Measurements from ENCODE around the gene MXI1.

Gene MXI1

GRCh38 chr10:110207011-110207804 lies at the start of gene MXI1:
Gene MXI1 (plus strand): TSS chr10:110207605. CDS start chr10:110207809, 204 bp downstream.
- DNase-seq, result no peak

GRCh38 chr10:110158051-110159005 lies 49.1 kb upstream of the MXI1 start:
- no peak for DNase-seq

- no peak for DNase-seq
These were observed 47.3 kb upstream of the MXI1 start for GRCh38 chr10:110160081-110160480.

GRCh38 chr10:110160522-110160921 lies 46.9 kb upstream of the MXI1 start:
- no peak for DNase-seq

GRCh38 chr10:110162741-110163145 lies 44.7 kb upstream of the MXI1 start:
- DNase-seq, result no peak

- no peak for DNase-seq
These were observed 44.1 kb upstream of the MXI1 start for GRCh38 chr10:110163192-110163773.

GRCh38 chr10:110163841-110164240 lies 43.6 kb upstream of the MXI1 start:
- DNase-seq, result no peak

GRCh38 chr10:110165239-110165638 lies 42.2 kb upstream of the MXI1 start:
- DNase-seq, result no peak

GRCh38 chr10:110167149-110167548 lies 40.3 kb upstream of the MXI1 start:
- DNase-seq, result no peak

GRCh38 chr10:110168601-110169481 lies 38.6 kb upstream of the MXI1 start:
- DNase-seq, result no peak

- no peak for DNase-seq
These were observed 37.8 kb upstream of the MXI1 start for GRCh38 chr10:110169586-110169985.

GRCh38 chr10:110170142-110170971 lies 37.0 kb upstream of the MXI1 start:
- DNase-seq, result no peak

GRCh38 chr10:110171032-110171431 lies 36.4 kb upstream of the MXI1 start:
- no peak for DNase-seq

- DNase-seq, result no peak
These were observed 35.2 kb upstream of the MXI1 start for GRCh38 chr10:110172155-110172554.

- no peak for DNase-seq
These were observed 33.2 kb upstream of the MXI1 start for GRCh38 chr10:110174201-110174600.

GRCh38 chr10:110174816-110175215 lies 32.6 kb upstream of the MXI1 start:
- DNase-seq, result no peak

- DNase-seq, result no peak
These were observed 32.0 kb upstream of the MXI1 start for GRCh38 chr10:110175406-110175805.

GRCh38 chr10:110176141-110177030 lies 31.0 kb upstream of the MXI1 start:
- DNase-seq, result no peak

GRCh38 chr10:110179220-110179619 lies 28.2 kb upstream of the MXI1 start:
- DNase-seq, result no peak

GRCh38 chr10:110181451-110181850 lies 26.0 kb upstream of the MXI1 start:
- no peak for DNase-seq

Measured in SIG-M5 (cell line).